Measurements from ENCODE around the gene LRMDA. TPM values are rescaled to one million over a fixed set of nuclear protein-coding genes. Genes with fewer than 3 reads are reported as not detected.

LRMDA gene
- total RNA-seq, 4 donors from 2014 or later = 0.88 to 14.1 (median 5.1) TPM; not detected in 1

GRCh38 chr10:76184647-76185046, 753.2 kb downstream of the LRMDA start:
- no peaks in the 10 kb centered on the region for H3K9me3 ChIP-seq
- intact Hi-C loops (cut with DNase I) = no loop called here
- no peak for TF ChIP-seq POLR2A (IDR thresholded peaks at IDR 0.05)
- no peak for TF ChIP-seq CTCF (IDR thresholded peaks at IDR 0.05)
- no peaks in the 10 kb centered on the region for H3K27me3 ChIP-seq
- no peaks in the 10 kb centered on the region for H3K4me1 ChIP-seq
- no peaks in the 10 kb centered on the region for H3K36me3 ChIP-seq
- 66 to 71% methylated on average over 5 of the region's 5 CpGs for WGBS, 2 donors
- H3K4me3 ChIP-seq = no peak overlapping the region
- no peak overlapping the region for H3K27ac ChIP-seq
- no peak for DNase-seq

- H3K4me3 ChIP-seq = no peak overlapping the region
- H3K27me3 ChIP-seq = no peaks in the 10 kb centered on the region
- H3K4me1 ChIP-seq = no peaks in the 10 kb centered on the region
- intact Hi-C loops (cut with DNase I) = no loop called here
- H3K9me3 ChIP-seq = no peaks in the 10 kb centered on the region
- WGBS, 2 donors = 67 to 78% methylated on average over 10 of the region's 10 CpGs
- no peaks in the 10 kb centered on the region for H3K36me3 ChIP-seq
- H3K27ac ChIP-seq = peak overlapping the region in 2 of 4 donors; percentile 22 to 29
- DNase-seq = no peak
- no peak for TF ChIP-seq CTCF (IDR thresholded peaks at IDR 0.05)
- TF ChIP-seq POLR2A (IDR thresholded peaks at IDR 0.05) = no peak
Measured at GRCh38 chr10:76185471-76186301, 754.3 kb downstream of the LRMDA start.

- no peaks in the 10 kb centered on the region for H3K4me1 ChIP-seq
- intact Hi-C loops (cut with DNase I) = no loop called here
Measured at GRCh38 chr10:76188216-76188615, 756.8 kb downstream of the LRMDA start.

GRCh38 chr10:76190634-76191270, 759.3 kb downstream of the LRMDA start:
- no peak for DNase-seq
- Histone ChIP-seq H3K27me3 (no peaks in the 10 kb centered on the region), H3K36me3 (no peaks in the 10 kb centered on the region), H3K27ac (no peak overlapping the region), H3K9me3 (no peaks in the 10 kb centered on the region), H3K4me3 (no peak overlapping the region), H3K4me1 (no peaks in the 10 kb centered on the region)
- intact Hi-C loops (cut with DNase I) = no loop called here
- 39 to 50% methylated on average over 8 of the region's 8 CpGs for WGBS, 2 donors
- TF ChIP-seq CTCF (IDR thresholded peaks at IDR 0.05) = no peak
- no peak for TF ChIP-seq POLR2A (IDR thresholded peaks at IDR 0.05)

More at GRCh38 chr10:76188216-76188615, 756.8 kb downstream of the LRMDA start:
- DNase-seq = no peak
- TF ChIP-seq CTCF (IDR thresholded peaks at IDR 0.05) (no peak), POLR2A (IDR thresholded peaks at IDR 0.05) (no peak)
- Histone ChIP-seq H3K4me3 (no peak overlapping the region), H3K9me3 (no peaks in the 10 kb centered on the region), H3K27ac (no peak overlapping the region), H3K36me3 (no peaks in the 10 kb centered on the region), H3K27me3 (no peaks in the 10 kb centered on the region)
- WGBS, 2 donors = 50 to 67% methylated on average over 1 to 3 of the region's 3 CpGs

GRCh38 chr10:76191336-76191735, 759.9 kb downstream of the LRMDA start:
- TF ChIP-seq CTCF (IDR thresholded peaks at IDR 0.05) = no peak
- TF ChIP-seq POLR2A (IDR thresholded peaks at IDR 0.05) = no peak
- H3K27me3 ChIP-seq = no peaks in the 10 kb centered on the region
- DNase-seq = no peak
- no peaks in the 10 kb centered on the region for H3K36me3 ChIP-seq
- H3K27ac ChIP-seq = no peak overlapping the region
- no peak overlapping the region for H3K4me3 ChIP-seq
- intact Hi-C loops (cut with DNase I) = no loop called here
- no peaks in the 10 kb centered on the region for H3K4me1 ChIP-seq
- H3K9me3 ChIP-seq = no peaks in the 10 kb centered on the region
- WGBS, 2 donors = 33 to 63% methylated on average over 1 of the region's 1 CpG
